Fibroblast of mammary gland (primary cell): ENCODE measurements around the gene GJD3.

Source experiments
- DNase-seq: peaks from one replicate; pipeline ENCODE4 v3.0.0-alpha.2; 2010; ENCODE audit warnings: low read depth
- H3K4me3 ChIP-seq: 2 replicates; pipeline ENCODE4 v1.5.1; 2011; ENCODE audit warnings: low read depth, mild to moderate bottlenecking, low read length, moderate library complexity; ENCODE audit not compliant: control insufficient read depth
- CTCF ChIP-seq: conservative IDR thresholded peaks from 2 replicates; pipeline ENCODE4 v1.5.1; 2011; ENCODE audit warnings: low read depth, low read length, inconsistent platforms; ENCODE audit not compliant: control insufficient read depth, insufficient read depth

GJD3 gene

GRCh38 chr17:40366861-40367518, 2.5 kb upstream of the GJD3 start:
- no peak for DNase-seq
- TF ChIP-seq CTCF, result no peak
- H3K4me3 ChIP-seq, result no peak overlapping the region

- no peak for TF ChIP-seq CTCF
- no peak for DNase-seq
- H3K4me3 ChIP-seq, result no peak overlapping the region
These were observed 1.7 kb upstream of the GJD3 start for GRCh38 chr17:40366076-40366860.

GRCh38 chr17:40364906-40365305, 369 bp upstream of the GJD3 start:
- H3K4me3 ChIP-seq, result no peak overlapping the region
- no peak for DNase-seq
- TF ChIP-seq CTCF, result no peak

GRCh38 chr17:40363111-40363827, 1.3 kb downstream of the GJD3 start:
- H3K4me3 ChIP-seq, result peak overlapping the region; percentile 35
- peak; percentile 17 for DNase-seq
- TF ChIP-seq CTCF, result no peak

GRCh38 chr17:40362696-40363110, 1.8 kb downstream of the GJD3 start:
- peak; percentile 47 for TF ChIP-seq CTCF
- DNase-seq, result peak; percentile 63
- H3K4me3 ChIP-seq, result peak overlapping the region; percentile 27

GRCh38 chr17:40361925-40362695, 2.4 kb downstream of the GJD3 start:
- no peak for DNase-seq
- H3K4me3 ChIP-seq, result no peak overlapping the region
- no peak for TF ChIP-seq CTCF
